ENCODE measurements around the gene SNURF. TPM values are rescaled to one million over a fixed set of nuclear protein-coding genes. Genes with fewer than 3 reads are reported as not detected.

Gene SNURF, protein sequence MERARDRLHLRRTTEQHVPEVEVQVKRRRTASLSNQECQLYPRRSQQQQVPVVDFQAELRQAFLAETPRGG
- 10 to 100 TPM in 1 of 2 donors, 1 to 10 TPM in 1; 4.9 to 13.7 TPM for total RNA-seq
- polyA plus RNA-seq: 1 to 10 TPM; 2.7 to 3.9 TPM

DNA sequence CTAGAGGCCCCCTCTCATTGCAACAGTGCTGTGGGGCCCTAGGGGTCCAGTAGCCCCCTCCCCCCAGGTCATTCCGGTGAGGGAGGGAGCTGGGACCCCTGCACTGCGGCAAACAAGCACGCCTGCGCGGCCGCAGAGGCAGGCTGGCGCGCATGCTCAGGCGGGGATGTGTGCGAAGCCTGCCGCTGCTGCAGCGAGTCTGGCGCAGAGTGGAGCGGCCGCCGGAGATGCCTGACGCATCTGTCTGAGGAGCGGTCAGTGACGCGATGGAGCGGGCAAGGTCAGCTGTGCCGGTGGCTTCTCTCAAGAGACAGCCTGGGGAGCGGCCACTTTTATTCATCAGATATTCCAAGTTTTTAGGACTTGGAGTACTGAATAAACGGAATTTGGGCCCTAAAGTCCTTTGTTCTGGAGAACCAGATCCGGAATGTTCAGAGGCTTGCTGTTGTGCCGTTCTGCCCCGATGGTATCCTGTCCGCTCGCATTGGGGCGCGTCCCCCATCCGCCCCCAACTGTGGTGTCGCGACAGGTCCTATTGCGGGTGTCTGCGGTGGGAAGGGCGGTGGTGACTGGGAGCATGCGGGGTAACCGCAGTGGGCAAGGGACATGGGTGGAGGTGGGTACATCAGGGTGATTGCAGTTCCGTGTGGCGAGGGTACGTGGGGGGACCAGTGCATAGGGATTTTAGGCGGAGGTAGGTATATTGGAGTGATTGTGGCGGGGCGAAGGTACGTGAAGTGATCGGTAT lies at the start of gene SNURF, which contains the start of gene SNRPN:
Gene SNURF, plus strand, starts transcription at position 205 of the 748 bp plus-strand sequence. Its CDS starts 62 bp downstream, at position 267.
Gene SNRPN, plus strand, starts transcription at position 205 of the 748 bp plus-strand sequence. CDS start 19,467 bp downstream, outside the sequence.
- Histone ChIP-seq H3K4me1 (ENCODE audit: control insufficient read depth in 4 of 4, insufficient read depth in 4 of 4, low read length in 3 of 4) (peaks cover 0 to 13% (median 5%) of the 10 kb centered on the region in 4 donors), H3K36me3 (ENCODE audit: control insufficient read depth in 4 of 4, insufficient read depth in 3 of 4, low read depth in 1 of 4, low read length in 3 of 4) (no peaks in the 10 kb centered on the region), H3K9ac (ENCODE audit: low read depth in 1 of 2, low read length in 2 of 2) (peak within 1 kb of the TSS; percentile 65 to 84), H3K27me3 (ENCODE audit: control insufficient read depth in 4 of 4, insufficient read depth in 4 of 4, low read length in 3 of 4) (no peaks in the 10 kb centered on the region), H3K4me3 (ENCODE audit: low read depth in 1 of 3, low read length in 3 of 3) (peak within 1 kb of the TSS; percentile 52 to 93 (median 92)), H3K27ac (ENCODE audit: low read depth in 1 of 2, low read length in 2 of 2) (peak within 1 kb of the TSS; percentile 72 to 84), H3K9me3 (ENCODE audit: control insufficient read depth in 4 of 4, low read length in 3 of 4) (no peaks in the 10 kb centered on the region)
- 51% methylated on average over 47 of the region's 47 CpGs for WGBS
- TF ChIP-seq RXRA (IDR thresholded peaks at IDR 0.05) (no peak), YY1 (IDR thresholded peaks at IDR 0.05) (peak; percentile 29), TAF1 (conservative IDR thresholded peaks at IDR 0.05) (peak; percentile 87)
- TF ChIP-seq, protein P1, sequence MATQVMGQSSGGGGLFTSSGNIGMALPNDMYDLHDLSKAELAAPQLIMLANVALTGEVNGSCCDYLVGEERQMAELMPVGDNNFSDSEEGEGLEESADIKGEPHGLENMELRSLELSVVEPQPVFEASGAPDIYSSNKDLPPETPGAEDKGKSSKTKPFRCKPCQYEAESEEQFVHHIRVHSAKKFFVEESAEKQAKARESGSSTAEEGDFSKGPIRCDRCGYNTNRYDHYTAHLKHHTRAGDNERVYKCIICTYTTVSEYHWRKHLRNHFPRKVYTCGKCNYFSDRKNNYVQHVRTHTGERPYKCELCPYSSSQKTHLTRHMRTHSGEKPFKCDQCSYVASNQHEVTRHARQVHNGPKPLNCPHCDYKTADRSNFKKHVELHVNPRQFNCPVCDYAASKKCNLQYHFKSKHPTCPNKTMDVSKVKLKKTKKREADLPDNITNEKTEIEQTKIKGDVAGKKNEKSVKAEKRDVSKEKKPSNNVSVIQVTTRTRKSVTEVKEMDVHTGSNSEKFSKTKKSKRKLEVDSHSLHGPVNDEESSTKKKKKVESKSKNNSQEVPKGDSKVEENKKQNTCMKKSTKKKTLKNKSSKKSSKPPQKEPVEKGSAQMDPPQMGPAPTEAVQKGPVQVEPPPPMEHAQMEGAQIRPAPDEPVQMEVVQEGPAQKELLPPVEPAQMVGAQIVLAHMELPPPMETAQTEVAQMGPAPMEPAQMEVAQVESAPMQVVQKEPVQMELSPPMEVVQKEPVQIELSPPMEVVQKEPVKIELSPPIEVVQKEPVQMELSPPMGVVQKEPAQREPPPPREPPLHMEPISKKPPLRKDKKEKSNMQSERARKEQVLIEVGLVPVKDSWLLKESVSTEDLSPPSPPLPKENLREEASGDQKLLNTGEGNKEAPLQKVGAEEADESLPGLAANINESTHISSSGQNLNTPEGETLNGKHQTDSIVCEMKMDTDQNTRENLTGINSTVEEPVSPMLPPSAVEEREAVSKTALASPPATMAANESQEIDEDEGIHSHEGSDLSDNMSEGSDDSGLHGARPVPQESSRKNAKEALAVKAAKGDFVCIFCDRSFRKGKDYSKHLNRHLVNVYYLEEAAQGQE (IDR thresholded peaks at IDR 0.05): peak; percentile 30
- DNase-seq (ENCODE audit: low spot score): peak; percentile 62

DNA sequence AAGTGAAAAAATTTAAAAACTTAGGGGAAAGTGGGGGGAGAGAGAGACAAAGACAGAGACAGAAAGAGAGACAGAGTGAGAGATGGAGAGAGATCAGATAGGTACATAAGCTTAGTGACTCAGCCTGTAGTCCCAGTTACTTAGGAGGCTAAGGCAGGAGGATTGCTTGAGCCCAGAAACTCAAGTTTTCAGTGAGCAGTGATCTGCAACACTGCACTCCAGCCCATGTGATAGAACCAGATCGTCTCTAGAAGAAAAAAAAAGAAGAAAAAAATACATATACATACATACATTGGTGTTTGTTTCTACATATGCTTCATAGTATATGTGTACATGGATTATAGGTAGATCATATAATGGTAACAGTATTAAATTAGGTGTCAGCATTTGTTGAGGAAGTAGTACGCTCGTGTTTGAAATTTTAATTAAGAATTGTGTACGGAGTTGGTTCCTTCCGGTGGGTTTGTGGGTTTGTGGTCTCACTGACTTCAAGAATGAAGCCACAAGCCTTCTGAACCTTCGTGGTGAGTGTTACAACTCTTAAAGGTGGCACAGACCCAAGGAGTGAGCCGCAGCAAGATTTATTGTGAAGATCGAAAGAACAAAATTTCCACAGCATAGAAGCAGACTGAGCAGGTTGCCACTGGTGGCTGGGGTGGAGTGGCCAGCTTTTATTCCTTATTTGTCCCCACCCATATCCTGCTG lies 38.3 kb upstream of the SNURF start:
- peaks cover 0 to 3% (median 0%) of the 10 kb centered on the region in 4 donors for H3K9me3 ChIP-seq (ENCODE audit: control insufficient read depth in 4 of 4, low read length in 3 of 4)
- TF ChIP-seq HNF4G (IDR thresholded peaks at IDR 0.05) (no peak), NR2F2 (IDR thresholded peaks at IDR 0.05) (no peak), GABPA (IDR thresholded peaks at IDR 0.05 in 1 of 2, conservative IDR thresholded peaks at IDR 0.05 in 1 of 2) (no peak), FOXA2 (IDR thresholded peaks at IDR 0.05) (no peak), HNF4A (conservative IDR thresholded peaks at IDR 0.05) (no peak), RAD21 (IDR thresholded peaks at IDR 0.05) (no peak), TAF1 (conservative IDR thresholded peaks at IDR 0.05) (no peak), SP1 (IDR thresholded peaks at IDR 0.05) (no peak), RXRA (IDR thresholded peaks at IDR 0.05) (no peak), FOXA1 (IDR thresholded peaks at IDR 0.05) (no peak), EGR1 (IDR thresholded peaks at IDR 0.05; ENCODE audit: low read depth in 2 of 2) (no peak), JUND (IDR thresholded peaks at IDR 0.05) (no peak), YY1 (IDR thresholded peaks at IDR 0.05) (no peak)
- TF ChIP-seq, protein P1 (IDR thresholded peaks at IDR 0.05): no peak
- TF ChIP-seq, protein P2, sequence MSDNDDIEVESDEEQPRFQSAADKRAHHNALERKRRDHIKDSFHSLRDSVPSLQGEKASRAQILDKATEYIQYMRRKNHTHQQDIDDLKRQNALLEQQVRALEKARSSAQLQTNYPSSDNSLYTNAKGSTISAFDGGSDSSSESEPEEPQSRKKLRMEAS (IDR thresholded peaks at IDR 0.05): no peak
- TF ChIP-seq, protein P3, sequence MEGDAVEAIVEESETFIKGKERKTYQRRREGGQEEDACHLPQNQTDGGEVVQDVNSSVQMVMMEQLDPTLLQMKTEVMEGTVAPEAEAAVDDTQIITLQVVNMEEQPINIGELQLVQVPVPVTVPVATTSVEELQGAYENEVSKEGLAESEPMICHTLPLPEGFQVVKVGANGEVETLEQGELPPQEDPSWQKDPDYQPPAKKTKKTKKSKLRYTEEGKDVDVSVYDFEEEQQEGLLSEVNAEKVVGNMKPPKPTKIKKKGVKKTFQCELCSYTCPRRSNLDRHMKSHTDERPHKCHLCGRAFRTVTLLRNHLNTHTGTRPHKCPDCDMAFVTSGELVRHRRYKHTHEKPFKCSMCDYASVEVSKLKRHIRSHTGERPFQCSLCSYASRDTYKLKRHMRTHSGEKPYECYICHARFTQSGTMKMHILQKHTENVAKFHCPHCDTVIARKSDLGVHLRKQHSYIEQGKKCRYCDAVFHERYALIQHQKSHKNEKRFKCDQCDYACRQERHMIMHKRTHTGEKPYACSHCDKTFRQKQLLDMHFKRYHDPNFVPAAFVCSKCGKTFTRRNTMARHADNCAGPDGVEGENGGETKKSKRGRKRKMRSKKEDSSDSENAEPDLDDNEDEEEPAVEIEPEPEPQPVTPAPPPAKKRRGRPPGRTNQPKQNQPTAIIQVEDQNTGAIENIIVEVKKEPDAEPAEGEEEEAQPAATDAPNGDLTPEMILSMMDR (IDR thresholded peaks at IDR 0.05; ENCODE audit: low read depth, low read length, missing input control): no peak
- TF ChIP-seq, protein P4, sequence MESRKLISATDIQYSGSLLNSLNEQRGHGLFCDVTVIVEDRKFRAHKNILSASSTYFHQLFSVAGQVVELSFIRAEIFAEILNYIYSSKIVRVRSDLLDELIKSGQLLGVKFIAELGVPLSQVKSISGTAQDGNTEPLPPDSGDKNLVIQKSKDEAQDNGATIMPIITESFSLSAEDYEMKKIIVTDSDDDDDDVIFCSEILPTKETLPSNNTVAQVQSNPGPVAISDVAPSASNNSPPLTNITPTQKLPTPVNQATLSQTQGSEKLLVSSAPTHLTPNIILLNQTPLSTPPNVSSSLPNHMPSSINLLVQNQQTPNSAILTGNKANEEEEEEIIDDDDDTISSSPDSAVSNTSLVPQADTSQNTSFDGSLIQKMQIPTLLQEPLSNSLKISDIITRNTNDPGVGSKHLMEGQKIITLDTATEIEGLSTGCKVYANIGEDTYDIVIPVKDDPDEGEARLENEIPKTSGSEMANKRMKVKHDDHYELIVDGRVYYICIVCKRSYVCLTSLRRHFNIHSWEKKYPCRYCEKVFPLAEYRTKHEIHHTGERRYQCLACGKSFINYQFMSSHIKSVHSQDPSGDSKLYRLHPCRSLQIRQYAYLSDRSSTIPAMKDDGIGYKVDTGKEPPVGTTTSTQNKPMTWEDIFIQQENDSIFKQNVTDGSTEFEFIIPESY (IDR thresholded peaks at IDR 0.05): no peak
- TF ChIP-seq, protein P5, sequence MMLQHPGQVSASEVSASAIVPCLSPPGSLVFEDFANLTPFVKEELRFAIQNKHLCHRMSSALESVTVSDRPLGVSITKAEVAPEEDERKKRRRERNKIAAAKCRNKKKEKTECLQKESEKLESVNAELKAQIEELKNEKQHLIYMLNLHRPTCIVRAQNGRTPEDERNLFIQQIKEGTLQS (IDR thresholded peaks at IDR 0.05): no peak
- no peaks in the 10 kb centered on the region for H3K27me3 ChIP-seq (ENCODE audit: control insufficient read depth in 4 of 4, insufficient read depth in 4 of 4, low read length in 3 of 4)
- no peak overlapping the region for H3K9ac ChIP-seq (ENCODE audit: low read depth in 1 of 2, low read length in 2 of 2)
- WGBS: 73% methylated on average over 8 of the region's 8 CpGs
- H3K4me1 ChIP-seq (ENCODE audit: control insufficient read depth in 4 of 4, insufficient read depth in 4 of 4, low read length in 3 of 4): no peaks in the 10 kb centered on the region
- H3K27ac ChIP-seq (ENCODE audit: low read depth in 1 of 2, low read length in 2 of 2): no peak overlapping the region
- H3K36me3 ChIP-seq (ENCODE audit: control insufficient read depth in 4 of 4, insufficient read depth in 3 of 4, low read depth in 1 of 4, low read length in 3 of 4): no peaks in the 10 kb centered on the region
- no peak for DNase-seq (ENCODE audit: low spot score)
- no peak overlapping the region for H3K4me3 ChIP-seq (ENCODE audit: low read depth in 1 of 3, low read length in 3 of 3)
